Dedifferentiated amniotic fluid mesenchymal stem cell (primary cell): ENCODE data around the gene HMX1.

Source experiments
- DNase-seq: peaks from one replicate; pipeline ENCODE4 v3.0.0-alpha.2; 2016; ENCODE audit errors: extremely low spot score

The HMX1 gene

DNA sequence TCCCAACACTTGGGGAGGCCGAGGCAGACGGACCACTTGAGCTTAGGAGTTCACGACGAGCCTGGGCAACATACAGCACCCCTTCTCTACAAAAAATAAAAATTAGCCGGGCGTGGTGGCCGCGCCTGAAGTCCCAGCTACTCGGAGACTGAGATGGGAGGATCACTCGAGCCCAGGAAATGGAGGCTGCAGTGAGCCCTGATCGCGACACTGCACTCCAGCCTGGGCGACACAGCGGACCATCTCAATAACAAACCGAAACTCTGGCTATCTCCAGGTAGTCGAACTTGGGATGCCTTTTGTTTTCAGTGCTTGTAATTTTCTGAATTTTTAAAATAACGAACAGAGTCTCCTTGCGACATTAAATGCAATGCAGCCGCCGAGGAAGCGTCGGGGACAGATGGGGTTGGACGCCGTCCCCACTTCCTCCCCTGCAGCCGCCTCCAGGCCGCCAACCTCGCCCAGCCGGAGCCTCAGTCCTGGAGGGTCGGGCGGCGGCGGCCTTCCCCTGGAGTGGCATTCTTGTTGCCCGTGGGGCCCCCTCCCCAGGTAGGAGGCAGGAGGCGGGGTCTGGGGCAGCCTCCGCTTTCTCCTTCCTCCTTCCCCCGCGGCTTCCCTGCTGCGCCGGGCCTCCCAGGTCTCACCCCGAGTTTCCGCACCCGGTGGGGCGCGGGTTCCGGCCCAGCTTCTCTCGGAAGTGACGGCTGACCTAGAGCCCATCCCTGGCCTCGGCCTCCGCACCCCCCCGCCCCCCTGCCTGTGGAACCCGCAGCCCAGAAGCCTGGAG, 14.6 kb downstream of the HMX1 start:
- DNase-seq: no peak

GRCh38 chr4:8855818-8856245, 15.8 kb downstream of the HMX1 start:
- DNase-seq: no peak

DNA sequence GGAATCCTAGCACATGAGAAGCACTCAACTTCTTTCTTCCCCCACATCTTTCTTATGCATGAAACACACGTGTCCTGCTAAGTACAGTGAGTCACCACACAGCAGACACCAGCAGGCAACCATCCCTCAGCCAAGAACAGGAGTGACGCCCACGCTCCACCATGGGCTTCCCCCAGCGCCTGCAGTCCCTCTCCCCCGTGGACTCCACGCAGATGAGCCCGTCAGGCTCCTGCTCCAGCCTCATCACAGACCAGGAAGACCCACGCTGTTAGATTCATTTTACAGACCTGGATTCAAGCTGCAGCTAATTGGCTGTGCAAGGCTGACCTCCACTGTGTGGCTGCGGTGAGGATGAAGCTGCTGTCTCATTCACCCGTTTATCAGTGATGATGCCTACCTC, 16.7 kb downstream of the HMX1 start:
- DNase-seq: no peak

DNA sequence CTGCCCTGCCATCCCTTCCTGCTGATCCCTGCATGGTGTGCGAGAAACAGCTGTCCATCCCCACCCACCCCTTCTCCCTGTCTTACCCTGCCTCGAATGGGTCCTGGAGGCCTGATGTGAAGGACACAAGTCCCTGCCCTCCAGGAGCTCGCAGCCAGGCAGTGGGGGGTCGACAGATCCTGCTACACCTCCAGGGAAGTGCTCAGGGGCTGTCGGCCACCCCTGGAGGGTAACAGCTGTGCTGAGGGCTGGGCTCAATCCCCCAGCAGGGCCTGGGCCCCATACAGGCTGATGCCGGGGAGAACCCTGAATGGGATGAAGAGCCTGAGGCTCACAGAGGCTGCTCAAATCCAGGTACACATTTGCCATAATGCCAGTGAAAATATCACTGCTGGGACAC, 17.6 kb downstream of the HMX1 start:
- DNase-seq: no peak

DNA sequence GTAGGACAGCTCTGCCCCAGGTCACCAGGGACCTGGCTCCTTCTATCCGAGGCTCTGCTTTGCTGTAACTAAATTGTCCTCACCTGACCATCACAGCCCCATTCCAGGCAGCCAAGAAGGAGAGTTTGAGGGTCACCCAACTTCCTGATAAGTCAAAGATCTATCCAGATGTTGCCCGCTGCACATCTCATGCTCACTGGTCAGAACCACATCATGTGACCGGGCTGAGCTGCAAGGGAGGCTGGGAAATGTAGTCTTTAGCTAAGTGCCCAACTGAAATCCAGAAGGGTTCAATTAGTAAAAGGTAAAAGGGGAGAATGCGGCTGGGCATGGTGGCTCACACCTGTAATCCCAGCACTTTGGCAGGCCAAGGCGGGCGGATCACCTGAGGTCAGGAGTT, 18.4 kb downstream of the HMX1 start:
- no peak for DNase-seq

DNA sequence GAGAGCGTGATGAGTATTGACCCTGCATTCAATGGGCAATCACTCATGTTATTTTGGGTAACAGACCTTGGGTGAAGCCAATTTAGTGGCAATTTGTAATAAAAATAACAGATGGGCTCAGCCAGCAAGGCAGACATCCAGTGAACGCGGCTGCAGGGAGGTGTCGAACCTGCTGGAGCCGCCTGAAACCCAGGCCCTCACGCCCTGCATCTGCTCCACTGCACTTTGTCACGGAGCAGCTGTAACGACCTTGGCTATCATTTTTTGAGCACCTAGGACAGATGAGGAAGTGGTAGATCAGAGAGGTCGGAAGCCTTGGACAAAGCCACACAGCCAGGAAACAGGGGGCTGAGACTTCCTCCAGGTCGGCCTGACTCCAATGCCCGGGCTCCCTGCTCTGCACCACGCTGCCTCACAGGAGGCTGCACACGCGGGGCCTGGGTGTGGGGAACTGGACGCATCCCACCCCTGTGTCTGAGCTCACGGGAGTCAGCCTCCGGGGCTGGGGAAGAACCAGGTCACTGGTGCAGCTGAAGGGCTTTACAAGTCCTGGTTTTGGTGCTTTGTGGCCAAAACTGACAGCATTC, 19.4 kb downstream of the HMX1 start:
- DNase-seq: no peak

GRCh38 chr4:8851321-8852117, 20.1 kb downstream of the HMX1 start:
- no peak for DNase-seq

- no peak for DNase-seq
Measured at GRCh38 chr4:8850830-8851188, 20.8 kb downstream of the HMX1 start.

- no peak for DNase-seq
Measured at GRCh38 chr4:8850074-8850829, 21.4 kb downstream of the HMX1 start.

DNA sequence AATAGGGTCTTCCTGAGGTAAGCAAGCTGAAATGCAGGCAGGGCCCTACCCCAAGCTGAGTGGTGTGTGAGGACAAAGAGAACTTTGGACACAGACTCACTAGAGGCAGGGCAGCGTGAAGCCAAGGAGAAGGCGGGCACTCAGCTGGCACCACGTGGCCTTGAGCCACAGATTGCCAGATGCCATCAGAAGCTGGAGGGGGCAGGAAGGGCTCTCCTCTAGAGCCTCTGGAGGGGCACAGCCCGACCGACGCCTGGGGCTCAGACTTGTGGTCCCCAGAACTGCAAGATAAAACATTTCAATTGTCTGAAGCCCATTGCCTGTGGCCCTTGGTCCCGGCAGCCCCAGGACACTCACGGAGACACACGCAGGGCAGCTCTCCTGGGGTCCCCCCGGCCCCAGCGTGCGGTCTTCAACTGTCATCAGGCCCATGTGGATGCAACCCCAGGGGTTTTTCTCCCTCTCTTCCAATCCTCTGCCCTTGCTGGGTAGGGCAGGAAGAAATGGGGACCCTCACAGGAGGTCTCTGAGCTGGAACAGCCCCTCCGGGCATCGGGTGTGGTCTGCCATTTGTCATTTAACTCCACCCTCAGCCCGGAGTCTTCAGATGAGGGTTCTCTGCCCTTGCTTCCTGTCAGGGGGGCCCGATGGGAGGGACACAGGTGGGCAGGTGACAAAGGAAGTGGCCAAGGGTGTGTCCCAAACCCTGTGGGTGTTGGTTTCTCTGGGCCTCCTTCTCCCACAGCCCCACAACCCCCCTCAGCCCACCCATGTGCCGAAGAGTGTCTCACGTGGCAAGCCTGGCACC, 22.2 kb downstream of the HMX1 start:
- DNase-seq: no peak

DNA sequence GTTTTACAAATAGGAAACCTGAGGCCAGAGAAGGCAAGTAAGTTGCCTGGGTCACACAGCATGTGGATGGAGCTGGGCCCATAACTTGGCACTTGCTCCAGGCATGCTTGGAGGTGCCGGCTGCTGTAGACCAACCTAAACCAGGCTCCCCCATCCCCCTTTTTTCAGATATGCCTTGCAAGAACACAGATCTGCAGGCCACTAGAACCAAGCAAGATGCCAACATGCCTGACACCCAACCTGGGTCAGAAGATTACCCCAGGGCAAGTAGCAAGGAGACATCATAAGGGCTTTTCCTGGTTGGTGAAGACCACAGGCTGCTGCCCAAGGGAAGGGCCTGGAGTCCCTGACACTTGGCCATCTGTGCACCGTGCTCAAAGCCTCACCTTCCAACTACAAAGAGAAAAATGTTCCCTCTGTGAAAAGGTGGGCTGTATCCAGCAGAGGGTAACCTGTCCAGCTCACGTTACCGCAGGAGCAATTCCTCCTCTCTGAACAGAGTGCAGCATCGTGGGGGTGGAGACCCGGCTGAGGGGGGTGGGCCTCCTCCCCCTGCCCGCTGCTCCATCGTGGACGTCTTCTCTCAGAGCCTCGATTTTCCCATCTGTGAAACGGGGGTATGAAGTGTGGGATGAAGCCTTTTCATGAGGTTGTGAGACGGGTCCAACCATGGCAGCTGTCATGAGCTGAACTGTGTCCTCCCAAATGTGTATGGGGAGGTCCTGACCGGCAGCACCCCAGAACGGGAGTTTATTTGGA, 23.0 kb downstream of the HMX1 start:
- no peak for DNase-seq

DNA sequence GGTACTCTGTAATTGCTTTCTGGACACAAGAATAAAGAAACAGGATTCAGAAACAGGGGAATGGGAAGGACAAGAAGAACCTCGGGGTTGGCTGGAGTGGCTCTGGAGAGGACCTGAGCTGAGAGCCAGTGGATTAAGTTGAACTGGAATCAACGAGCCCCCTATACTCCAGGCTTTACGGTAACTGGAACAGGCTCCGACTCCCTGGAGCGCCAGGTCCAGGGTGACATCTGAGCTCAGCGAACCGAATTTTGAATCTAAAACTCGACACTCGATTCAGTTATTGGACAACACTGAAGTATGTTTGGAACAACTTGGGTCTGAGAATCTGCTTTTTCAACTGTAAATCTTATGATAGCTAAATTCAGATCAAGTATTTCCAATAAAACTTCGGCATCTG, 23.9 kb downstream of the HMX1 start:
- no peak for DNase-seq

GRCh38 chr4:8847331-8847730, 24.3 kb downstream of the HMX1 start:
- no peak for DNase-seq

GRCh38 chr4:8846826-8847225, 24.8 kb downstream of the HMX1 start:
- no peak for DNase-seq

- DNase-seq: no peak
Measured at GRCh38 chr4:8846046-8846720, 25.5 kb downstream of the HMX1 start.

- DNase-seq: no peak
Measured at GRCh38 chr4:8844976-8845690, 26.5 kb downstream of the HMX1 start.

GRCh38 chr4:8843597-8843996, 28.0 kb downstream of the HMX1 start:
- no peak for DNase-seq

GRCh38 chr4:8842614-8843013, 29.0 kb downstream of the HMX1 start:
- no peak for DNase-seq

GRCh38 chr4:8841678-8842268, 29.9 kb downstream of the HMX1 start:
- DNase-seq: no peak
